Left lobe of liver (tissue), 2 donors: ENCODE results near the gene THBS3. TPM values are rescaled to one million over a fixed set of nuclear protein-coding genes. Genes with fewer than 3 reads are reported as not detected.
A peak's percentile ranks its signal among the peaks of the same experiment; 100 is the strongest.
"Not testable (repeated sequence)": the region's sequence is repeated elsewhere in the genome, so short reads cannot be mapped to it uniquely, and the experiment has no call there.

Experiments
- ATAC-seq: fragments of 200-7000 bp; cut with Tn5 transposase; one replicate; pipeline ENCODE4 v1.9.1; 2020; ENCODE audit warnings: mild to moderate bottlenecking, moderate library complexity
- DNase-seq: peaks from one replicate; pipeline ENCODE4 v3.0.0-alpha.2; 2020; ENCODE audit warnings: low spot score
- total RNA-seq: library from RNA; stranded (reverse); gene quantifications from one replicate; pipeline ENCODE4 v1.2.1, GENCODE V29; 2021
- donor health status: DM: no; HTN: no; CAD: no; lungs with moderate emphysema.
- donor health status: DM: no; HTN: yes; CAD: no.

THBS3 gene
- total RNA-seq, 1 donor from 2014 or later = 16.8 TPM

GRCh38 chr1:155176544-155177071, 31.1 kb downstream of the THBS3 start:
- ATAC-seq (peak; percentile 72), DNase-seq (peak; percentile 77)

- ATAC-seq (no peak), DNase-seq (peak; percentile 46)
Observed at GRCh38 chr1:155175927-155176371, 31.7 kb downstream of the THBS3 start.

GRCh38 chr1:155175281-155175926, 32.3 kb downstream of the THBS3 start:
- ATAC-seq (no peak), DNase-seq (peak; percentile 43)

DNA sequence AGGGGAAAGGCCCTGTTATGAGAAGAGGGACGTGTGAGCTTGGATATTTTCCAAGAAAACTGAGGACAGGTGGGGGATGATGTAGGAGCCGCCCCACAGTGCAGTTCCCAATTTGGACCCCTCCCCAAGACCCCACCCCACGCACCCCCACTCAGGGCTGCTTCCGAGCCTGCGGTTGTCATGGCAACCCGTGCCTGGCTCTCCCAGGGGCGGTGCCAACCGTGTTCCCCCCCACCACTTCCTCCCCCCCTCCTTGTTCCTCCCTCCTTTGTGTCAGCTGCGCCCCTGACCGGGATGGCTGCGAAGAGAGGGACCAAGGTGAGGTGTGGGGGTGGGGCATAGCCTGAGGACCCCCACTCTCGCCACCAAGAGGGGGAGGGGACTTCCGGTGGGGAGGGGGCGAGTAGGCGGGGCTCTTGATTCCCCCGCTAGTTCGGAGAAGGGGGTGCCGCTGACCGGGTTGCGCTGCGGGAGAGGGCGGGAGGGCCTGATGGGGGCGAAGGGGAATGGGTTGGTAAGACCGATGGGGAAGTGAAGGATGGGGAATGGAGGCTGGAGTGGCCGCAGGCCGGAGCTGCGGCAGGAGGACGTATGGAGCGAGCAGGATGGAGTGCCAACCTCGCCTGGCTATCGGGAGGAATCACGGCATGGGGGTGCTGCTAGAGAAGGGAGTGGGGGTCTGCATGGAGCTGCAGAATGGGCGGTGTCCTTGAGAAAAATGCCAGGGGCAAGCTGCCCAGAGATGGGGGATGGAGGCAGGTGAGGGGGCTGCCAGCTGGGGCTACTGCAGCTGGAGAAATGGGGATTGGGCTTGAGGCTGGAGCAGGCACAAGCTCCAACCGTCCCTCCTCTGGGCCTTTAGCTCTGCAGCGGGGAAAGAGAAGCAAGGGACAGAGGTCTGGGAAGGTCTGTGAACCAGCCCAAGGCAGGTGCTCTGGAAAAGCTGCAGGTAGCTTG, 33.1 kb downstream of the THBS3 start:
- ATAC-seq = no peak
- DNase-seq = peak; percentile 46

DNA sequence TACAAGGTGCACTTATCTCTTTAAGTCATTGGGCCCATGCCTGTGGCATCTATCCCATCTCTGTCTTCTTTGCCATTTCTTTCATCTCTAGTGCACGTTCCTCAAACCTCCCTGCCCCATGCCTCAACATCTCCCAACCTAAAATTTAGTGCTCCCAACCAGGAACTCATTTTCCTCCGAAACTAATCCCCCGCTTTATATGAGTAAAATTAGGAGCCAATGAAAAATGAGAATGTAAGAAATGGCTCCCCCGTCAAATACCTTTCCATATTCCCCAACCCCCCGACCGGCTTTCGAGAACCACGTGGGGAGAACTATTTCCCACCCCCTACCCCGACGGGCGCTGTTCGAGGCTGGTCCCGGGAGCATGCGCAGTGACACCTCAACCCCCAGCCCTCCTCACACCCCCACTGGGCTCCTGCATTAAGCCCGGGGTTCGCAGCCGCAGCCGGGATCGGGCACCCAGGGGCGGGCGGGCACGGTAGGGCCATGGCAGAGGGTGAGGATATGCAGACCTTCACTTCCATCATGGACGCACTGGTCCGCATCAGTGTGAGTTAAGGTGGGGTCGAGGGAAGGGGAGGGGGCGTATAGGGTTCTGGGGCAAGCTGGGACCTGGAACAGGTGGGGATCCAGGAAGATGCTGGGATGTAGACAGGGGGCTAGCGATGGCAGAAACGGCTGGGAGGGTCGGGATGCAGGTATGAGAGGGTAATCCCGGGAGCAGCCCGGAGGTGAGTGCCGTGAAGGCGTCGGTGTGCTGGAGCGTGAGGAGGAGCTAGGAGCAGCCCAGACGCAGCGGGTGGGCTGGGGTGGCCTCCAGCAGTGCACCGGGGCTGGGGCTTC, 34.0 kb downstream of the THBS3 start, which contains the start of gene TRIM46:
Gene TRIM46 (plus strand): TSS at position 372 of the 846 bp plus-strand sequence. CDS start 118 bp downstream, at position 490.
- DNase-seq = peak; percentile 58
- no peak for ATAC-seq

DNA sequence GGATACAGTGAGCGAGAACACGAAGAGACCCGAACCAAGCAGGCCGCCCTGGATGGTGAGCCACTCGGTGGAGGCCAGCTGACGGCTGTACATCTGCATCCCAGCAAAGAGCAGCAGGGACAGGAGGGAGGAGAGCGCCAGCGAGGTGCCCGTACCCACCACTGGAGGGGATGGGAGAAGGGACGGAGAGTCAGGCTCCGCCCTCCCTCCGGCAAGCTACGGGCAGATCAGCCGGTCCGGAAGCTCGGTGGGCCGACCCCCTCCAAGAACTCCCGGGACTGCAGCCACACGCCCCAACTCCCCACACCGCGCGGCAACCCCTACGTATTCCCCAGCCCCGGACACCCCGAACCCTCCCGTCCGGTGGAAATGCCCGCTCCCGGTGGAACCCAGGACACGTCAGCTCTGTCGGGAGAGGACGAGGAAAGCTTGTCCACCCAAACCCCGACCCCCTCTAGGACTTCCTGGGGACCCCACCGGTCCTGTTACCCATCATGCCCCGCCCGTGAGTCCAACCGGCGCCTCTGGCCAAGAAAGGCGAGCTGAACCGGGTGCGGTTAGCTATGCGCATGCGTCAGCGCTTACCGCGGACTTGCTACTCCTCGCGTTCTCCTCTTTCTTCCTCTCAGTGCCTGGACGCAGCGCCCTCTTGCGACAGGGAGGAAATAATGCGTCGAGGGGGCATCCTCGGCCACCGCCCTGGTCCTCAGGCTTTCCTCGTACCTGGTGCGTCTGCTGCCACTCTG, 34.8 kb downstream of the THBS3 start, which contains the start of gene KRTCAP2:
Gene KRTCAP2 (minus strand): TSS at position 573 of the 746 bp plus-strand sequence. CDS start 80 bp downstream, at position 493.
- ATAC-seq (peak; percentile 88), DNase-seq (peak; percentile 94)

- peak; percentile 40 for DNase-seq
- ATAC-seq = no peak
Observed at GRCh38 chr1:155171836-155172731, 35.6 kb downstream of the THBS3 start.

GRCh38 chr1:155170806-155171205, 36.9 kb downstream of the THBS3 start:
- DNase-seq (peak; percentile 30), ATAC-seq (no peak)

- ATAC-seq (no peak), DNase-seq (peak; percentile 26)
Observed at GRCh38 chr1:155170101-155170785, 37.5 kb downstream of the THBS3 start.

GRCh38 chr1:155169541-155169940, 38.2 kb downstream of the THBS3 start:
- peak; percentile 21 for DNase-seq

DNA sequence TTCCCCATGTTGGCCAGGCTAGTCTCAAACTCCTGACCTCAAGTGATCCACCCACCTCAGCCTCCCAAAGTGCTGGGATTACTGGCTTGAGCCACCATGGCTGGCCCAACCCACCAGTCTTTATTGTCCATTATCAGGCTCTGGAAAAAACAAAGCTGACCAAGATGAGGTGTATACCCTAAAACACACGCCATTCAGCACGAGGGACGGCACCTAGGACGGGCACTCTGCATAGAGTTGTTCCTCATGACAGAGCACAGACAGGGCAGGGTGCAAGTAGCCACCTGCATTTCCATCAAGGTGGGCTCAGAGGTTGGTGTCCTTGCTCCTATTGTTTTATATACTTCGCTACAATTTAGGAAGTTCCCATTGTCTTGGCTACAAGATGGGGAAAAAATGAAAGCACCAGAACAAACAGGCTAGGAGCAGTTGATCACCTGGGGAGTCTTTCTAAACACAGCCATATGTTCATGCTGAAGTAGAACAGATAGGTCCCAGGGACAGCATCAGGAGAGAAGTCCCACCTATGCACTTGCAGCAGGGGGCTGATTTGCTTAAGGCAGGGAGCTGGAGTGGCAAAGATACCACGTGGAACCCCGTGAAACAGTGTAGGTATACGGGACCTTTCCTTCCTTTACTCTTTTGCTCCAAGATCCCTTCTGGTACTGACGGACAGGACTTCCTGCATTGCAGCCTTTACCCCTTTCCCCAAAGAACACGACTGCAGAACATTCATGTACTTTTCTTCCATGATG, 39.1 kb downstream of the THBS3 start:
- ATAC-seq (no peak), DNase-seq (peak; percentile 40)

More at GRCh38 chr1:155169541-155169940, 38.2 kb downstream of the THBS3 start:
- no peak for ATAC-seq

DNA sequence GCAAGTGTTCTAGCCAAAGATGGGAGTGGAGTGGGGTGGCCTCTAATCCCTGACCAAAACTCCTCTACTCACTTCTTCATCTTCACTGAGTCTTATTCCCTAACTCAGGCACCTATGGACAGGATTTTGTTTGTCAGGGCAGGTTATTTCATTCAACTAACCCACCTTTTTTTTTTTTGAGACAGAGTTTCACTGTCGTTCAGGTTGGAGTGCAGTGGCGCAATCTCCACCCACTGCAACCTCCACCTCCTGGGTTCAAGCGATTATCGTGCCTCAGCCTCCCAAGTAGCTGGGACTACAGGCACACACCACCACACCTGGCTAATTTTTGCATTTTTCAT, 39.6 kb downstream of the THBS3 start:
- not testable (repeated sequence) for DNase-seq, ATAC-seq

DNA sequence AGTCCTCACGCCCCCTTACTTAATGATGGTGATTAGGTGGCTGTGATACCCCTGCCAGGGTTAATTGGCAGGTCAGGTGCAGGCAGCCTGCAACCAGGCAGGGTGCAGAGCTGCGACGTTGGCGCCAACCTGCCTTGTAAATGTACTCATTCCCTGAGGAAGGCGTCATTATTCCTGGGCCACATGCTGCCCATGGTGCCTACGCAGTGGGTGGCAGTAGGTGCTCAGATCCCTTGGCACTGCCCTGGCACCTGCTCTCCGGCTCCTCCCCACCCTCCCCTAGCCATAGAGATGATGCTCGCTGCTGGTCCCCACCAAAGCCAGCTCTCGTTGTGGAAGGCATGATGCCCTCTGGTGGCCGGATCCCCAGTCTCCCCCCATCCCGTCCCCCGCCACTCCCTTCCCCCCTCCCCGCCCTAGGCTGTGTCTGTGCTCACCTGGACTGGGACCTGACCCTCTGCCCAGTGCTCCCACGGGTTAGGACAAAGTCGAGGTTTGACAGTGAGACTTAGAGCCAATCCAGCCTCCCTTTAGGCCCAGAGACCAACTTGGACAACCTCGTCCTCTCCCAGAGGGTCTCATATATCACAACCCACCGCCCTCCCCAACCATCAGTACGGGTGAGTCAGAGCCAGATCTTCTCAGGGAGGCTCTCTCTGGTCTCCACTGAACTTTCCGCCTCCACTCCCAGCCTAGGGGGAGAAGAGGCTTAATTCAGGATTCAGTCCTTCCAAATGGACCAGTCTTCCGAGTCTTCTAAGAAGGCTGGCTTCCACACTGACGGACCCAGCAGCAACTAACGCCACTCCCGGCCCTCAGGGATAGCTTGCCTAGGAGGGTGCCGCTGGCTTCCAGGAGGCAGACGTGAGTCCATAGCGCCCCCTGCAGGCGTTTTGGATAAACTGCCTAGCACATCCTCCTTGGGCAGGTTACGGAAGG, 40.3 kb downstream of the THBS3 start:
- DNase-seq = peak; percentile 90
- ATAC-seq = peak; percentile 93

GRCh38 chr1:155166471-155167165, 41.1 kb downstream of the THBS3 start:
- DNase-seq = peak; percentile 54

GRCh38 chr1:155166051-155166470, 41.6 kb downstream of the THBS3 start:
- ATAC-seq (no peak), DNase-seq (no peak)

More at GRCh38 chr1:155166471-155167165, 41.1 kb downstream of the THBS3 start:
- peak; percentile 27 for ATAC-seq
